ENCODE data around the gene TMEM120A.

The TMEM120A gene

GRCh38 chr7:75962607-75963380, 31.6 kb downstream of the TMEM120A start:
- TF ChIP-seq ZNF274 (IDR thresholded peaks at IDR 0.05; ENCODE audit: low read depth, low read length) = no peak
- no peak overlapping the region for H3K4me3 ChIP-seq (ENCODE audit: low read length)

- H3K4me3 ChIP-seq (ENCODE audit: low read length) = no peak overlapping the region
- TF ChIP-seq ZNF274 (IDR thresholded peaks at IDR 0.05; ENCODE audit: low read depth, low read length) = no peak
These were observed 33.2 kb downstream of the TMEM120A start for GRCh38 chr7:75961218-75961617.

GRCh38 chr7:75960372-75960771, 34.0 kb downstream of the TMEM120A start:
- no peak for TF ChIP-seq ZNF274 (IDR thresholded peaks at IDR 0.05; ENCODE audit: low read depth, low read length)
- H3K4me3 ChIP-seq (ENCODE audit: low read length) = no peak overlapping the region

GRCh38 chr7:75958802-75959543, 35.4 kb downstream of the TMEM120A start:
- no peak overlapping the region for H3K4me3 ChIP-seq (ENCODE audit: low read length)
- TF ChIP-seq ZNF274 (IDR thresholded peaks at IDR 0.05; ENCODE audit: low read depth, low read length) = no peak

GRCh38 chr7:75957021-75957736, 37.2 kb downstream of the TMEM120A start:
- TF ChIP-seq ZNF274 (IDR thresholded peaks at IDR 0.05; ENCODE audit: low read depth, low read length) = no peak
- H3K4me3 ChIP-seq (ENCODE audit: low read length) = no peak overlapping the region

- H3K4me3 ChIP-seq (ENCODE audit: low read length) = no peak overlapping the region
- TF ChIP-seq ZNF274 (IDR thresholded peaks at IDR 0.05; ENCODE audit: low read depth, low read length) = no peak
These were observed 39.0 kb downstream of the TMEM120A start for GRCh38 chr7:75955331-75955955.

- no peak overlapping the region for H3K4me3 ChIP-seq (ENCODE audit: low read length)
- TF ChIP-seq ZNF274 (IDR thresholded peaks at IDR 0.05; ENCODE audit: low read depth, low read length) = no peak
These were observed 40.5 kb downstream of the TMEM120A start for GRCh38 chr7:75953931-75954330.

GRCh38 chr7:75953431-75953830, 41.0 kb downstream of the TMEM120A start:
- no peak overlapping the region for H3K4me3 ChIP-seq (ENCODE audit: low read length)
- TF ChIP-seq ZNF274 (IDR thresholded peaks at IDR 0.05; ENCODE audit: low read depth, low read length) = no peak

GRCh38 chr7:75951506-75951905, 42.9 kb downstream of the TMEM120A start:
- no peak overlapping the region for H3K4me3 ChIP-seq (ENCODE audit: low read length)
- TF ChIP-seq ZNF274 (IDR thresholded peaks at IDR 0.05; ENCODE audit: low read depth, low read length) = no peak

GRCh38 chr7:75950111-75950681, 44.2 kb downstream of the TMEM120A start:
- no peak for TF ChIP-seq ZNF274 (IDR thresholded peaks at IDR 0.05; ENCODE audit: low read depth, low read length)
- no peak overlapping the region for H3K4me3 ChIP-seq (ENCODE audit: low read length)

GRCh38 chr7:75948179-75948578, 46.2 kb downstream of the TMEM120A start:
- TF ChIP-seq ZNF274 (IDR thresholded peaks at IDR 0.05; ENCODE audit: low read depth, low read length) = no peak
- H3K4me3 ChIP-seq (ENCODE audit: low read length) = no peak overlapping the region

GRCh38 chr7:75946207-75946855, 48.1 kb downstream of the TMEM120A start:
- no peak overlapping the region for H3K4me3 ChIP-seq (ENCODE audit: low read length)
- no peak for TF ChIP-seq ZNF274 (IDR thresholded peaks at IDR 0.05; ENCODE audit: low read depth, low read length)

Data from GM08714 (cell line).